Hindlimb muscle (tissue), 1 donor: ENCODE results near the gene ZRANB3. TPM values are rescaled to one million over a fixed set of nuclear protein-coding genes. Genes with fewer than 3 reads are reported as not detected.
"Not testable (repeated sequence)": the region's sequence is repeated elsewhere in the genome, so short reads cannot be mapped to it uniquely, and the experiment has no call there.

ENCODE experiments used
- DNase-seq: peaks from one replicate; pipeline ENCODE4 v3.0.0-alpha.2; 2013
- polyA plus RNA-seq: library from polyadenylated mRNA; unstranded; fragments of 120-200 nt; gene quantifications from one replicate; pipeline ENCODE4 v1.2.1, GENCODE V29; 2013; ENCODE audit not compliant: insufficient read length

The ZRANB3 gene
- polyA plus RNA-seq, 1 donor: 8.0 TPM

DNA sequence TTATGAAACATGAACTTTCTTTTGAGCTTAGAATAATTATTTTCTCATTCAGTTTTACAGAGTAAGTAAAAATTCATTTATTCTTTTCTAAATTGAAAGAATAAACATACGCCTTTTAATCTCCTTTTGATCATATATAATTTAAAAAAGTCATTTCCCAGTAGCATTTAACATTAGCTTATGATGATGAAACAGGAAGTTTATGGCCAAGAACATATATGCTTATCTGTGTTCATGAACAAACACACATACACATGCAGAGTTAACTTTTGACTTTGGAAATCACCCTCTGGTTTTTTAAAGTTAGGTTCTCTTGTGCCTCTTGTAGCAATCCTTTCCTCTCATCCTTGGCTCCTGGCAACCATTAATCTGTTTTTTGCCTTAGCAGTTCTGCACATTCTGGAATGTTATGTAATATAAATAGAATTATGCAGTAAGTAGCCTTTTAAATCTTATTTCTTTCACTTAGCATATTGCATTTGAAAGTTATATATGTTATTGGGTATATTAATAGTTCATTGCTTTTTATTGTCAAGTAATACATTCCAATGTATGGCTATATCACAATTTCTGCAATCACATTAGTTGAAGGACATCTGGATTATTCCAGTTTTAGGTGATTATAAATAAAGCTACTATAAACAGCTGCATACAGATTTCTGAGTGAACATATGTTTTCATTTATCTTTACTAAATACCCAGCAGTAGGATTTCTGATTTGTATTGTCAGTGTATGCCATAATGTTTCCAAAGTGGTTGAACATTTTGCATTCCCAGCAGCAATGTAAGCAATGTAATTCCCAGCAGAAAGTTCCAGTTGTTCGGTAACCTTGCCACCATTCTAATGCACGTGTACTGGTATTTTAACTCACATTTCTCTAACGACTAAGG lies 210.3 kb downstream of the ZRANB3 start:
- DNase-seq: no peak

- no peak for DNase-seq
Measured at GRCh38 chr2:135318808-135319207, 212.2 kb downstream of the ZRANB3 start.

DNA sequence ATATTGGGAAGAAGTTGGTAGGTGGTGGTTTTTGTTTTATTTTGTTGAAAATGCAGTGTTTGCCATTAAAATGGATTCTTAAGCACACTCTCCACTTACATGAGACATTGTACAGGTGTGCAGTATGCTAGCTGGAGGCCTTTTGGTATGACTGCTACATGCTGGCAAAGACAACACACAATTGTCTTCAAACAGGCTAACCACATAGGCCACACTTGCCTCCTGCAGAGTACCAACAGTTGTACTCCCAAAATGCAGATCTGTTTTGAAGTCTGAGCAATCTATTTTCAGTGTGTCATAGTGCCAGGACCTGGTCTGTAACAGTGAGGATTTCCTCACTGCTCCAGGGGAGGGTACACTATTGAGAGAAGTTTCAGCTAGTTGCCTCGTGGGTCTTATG lies 213.6 kb downstream of the ZRANB3 start:
- DNase-seq: no peak

DNA sequence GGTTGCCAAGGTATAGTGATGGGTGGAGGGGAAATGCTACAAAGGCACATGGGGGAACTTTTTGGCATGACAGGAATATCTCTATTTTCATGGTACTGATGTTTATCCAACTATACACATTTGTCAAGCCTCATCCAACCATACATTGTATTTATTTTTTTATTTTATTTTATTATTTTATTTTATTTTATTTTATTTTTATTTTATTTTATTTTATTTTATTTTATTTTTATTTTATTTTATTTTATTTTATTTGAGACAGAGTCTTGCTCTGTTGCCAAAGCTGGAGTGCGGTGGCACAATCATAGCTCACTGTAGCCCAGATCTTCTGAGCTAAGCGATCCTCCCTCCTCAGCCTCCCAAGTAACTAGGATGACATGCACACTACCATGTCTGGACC lies 219.1 kb downstream of the ZRANB3 start:
- no peak for DNase-seq

- DNase-seq: no peak
Measured at GRCh38 chr2:135311268-135311667, 219.8 kb downstream of the ZRANB3 start.

GRCh38 chr2:135304694-135305093 lies 226.3 kb downstream of the ZRANB3 start:
- DNase-seq: no peak

DNA sequence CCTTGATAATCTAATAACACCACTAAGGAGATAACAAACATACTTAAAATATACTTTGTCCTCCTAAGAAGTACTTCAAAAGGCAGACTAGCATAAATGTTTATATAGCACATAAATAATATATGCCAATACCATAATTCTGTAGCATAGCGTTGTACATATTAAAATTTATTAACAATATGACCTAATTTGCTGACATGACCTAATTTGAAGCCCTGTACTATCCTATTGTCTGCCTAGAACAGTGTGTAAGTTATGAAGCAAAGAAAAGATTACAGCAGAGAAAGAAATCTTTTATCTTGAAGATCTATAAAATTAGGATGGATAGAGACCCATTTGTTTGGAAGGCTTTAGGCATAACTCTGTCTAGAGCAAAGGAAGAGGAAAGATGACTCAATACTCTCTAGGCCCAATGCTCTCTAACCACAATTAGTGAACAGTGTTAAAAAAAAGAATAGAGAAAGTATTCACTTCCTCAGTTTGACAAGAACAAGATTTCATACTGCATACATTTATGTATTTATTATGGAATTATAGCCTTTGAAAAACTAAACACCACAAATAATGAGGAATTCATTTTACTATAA lies 231.3 kb downstream of the ZRANB3 start:
- DNase-seq: no peak

DNA sequence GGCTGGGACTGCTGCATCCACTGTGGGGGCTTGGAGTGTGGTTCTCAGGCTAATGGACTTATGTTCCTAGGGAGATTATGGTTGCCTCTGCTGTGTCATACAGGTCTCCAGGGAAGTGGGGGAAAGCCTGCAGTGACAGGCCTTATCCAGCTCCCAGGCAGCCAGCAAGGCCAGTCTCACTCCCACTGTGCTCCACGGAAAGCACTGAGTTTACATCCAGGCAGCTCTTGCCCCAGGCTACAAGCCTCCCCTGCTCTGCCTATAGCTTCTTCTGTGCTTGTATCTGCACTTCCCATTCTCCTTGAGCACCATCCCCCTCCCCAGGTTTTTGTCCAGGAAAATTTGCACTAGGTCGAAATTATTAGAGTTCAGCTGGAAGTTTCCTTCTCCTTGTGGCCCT lies 231.9 kb downstream of the ZRANB3 start:
- no peak for DNase-seq

- DNase-seq: not testable (repeated sequence)
Measured at GRCh38 chr2:135287121-135287520, 243.9 kb downstream of the ZRANB3 start.

DNA sequence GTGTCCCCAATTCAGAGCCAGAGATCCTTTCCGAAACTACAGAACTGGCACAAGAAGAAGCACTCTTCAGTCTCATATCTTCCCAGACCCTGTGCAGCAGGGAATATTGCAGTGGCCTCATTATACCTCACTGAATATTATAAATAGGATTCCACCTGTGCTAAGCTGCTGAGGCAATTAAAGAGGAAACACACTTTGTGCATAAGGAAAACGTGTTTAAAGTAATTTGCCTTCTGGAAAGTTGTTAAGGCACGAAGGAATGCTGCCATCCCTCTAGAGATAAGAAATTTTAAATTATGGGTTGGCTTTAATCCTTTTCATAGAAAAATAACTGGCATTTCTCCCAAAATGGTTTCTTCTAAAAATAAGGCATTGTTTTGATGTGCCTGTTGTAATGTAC lies 245.6 kb downstream of the ZRANB3 start:
- no peak for DNase-seq

DNA sequence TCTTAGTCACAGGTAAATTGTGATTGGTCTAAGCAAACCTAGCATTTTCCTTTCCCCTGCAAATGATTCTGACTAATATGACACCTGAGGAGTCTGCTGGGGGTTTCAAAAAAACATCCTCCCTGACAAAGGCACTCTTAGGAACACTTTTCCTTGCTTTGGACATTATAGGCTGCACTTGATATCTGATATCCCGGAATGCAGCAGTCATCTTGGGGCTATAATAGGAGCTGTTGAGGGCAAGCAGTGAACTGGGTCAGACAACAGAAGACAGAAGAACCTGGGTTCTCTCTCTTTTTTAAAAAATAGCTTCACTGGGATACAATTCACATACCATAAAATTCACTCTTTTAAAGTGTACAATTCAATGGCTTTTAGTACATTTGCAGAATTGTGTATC lies 249.6 kb downstream of the ZRANB3 start:
- DNase-seq: no peak

- DNase-seq: no peak
Measured at GRCh38 chr2:135279209-135279608, 251.8 kb downstream of the ZRANB3 start.

DNA sequence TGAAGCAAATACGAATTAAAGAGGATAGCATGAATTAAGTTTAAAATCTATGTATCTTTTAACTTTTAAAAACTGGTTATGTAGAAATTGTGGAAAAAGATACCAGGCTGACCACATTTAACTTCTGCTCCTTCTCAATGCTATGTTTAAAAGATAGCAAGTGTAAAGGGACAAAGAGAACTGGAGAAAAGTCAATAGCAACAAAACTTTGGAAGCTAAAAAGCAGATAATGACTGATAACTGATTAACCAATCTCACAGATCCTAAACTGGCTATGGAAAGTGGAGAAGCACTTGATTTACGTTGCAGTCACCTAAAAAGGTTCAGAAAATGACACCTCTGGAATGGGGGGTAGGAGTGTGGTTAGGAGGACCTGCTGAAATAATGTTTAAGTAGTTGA lies 254.5 kb downstream of the ZRANB3 start:
- DNase-seq: no peak

DNA sequence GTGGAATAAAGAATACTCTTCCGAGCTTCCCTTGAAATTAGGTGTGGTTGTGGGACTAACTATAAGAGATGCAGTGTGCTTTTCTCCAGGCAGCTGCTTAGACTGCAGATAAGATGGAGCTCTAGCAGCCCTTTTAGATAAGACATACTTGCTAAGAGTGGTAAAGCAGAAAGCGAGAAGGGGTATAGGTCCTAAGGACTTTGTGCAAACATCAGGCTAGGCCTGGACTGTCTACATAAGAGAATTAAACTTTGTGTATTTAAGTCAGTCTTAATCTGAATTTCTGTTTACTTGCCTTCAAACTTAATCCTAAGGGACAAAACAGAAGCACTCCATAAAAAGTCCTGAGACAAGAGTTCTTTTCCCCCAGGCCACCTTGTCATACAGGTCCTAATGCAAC lies 260.0 kb downstream of the ZRANB3 start:
- DNase-seq: no peak

DNA sequence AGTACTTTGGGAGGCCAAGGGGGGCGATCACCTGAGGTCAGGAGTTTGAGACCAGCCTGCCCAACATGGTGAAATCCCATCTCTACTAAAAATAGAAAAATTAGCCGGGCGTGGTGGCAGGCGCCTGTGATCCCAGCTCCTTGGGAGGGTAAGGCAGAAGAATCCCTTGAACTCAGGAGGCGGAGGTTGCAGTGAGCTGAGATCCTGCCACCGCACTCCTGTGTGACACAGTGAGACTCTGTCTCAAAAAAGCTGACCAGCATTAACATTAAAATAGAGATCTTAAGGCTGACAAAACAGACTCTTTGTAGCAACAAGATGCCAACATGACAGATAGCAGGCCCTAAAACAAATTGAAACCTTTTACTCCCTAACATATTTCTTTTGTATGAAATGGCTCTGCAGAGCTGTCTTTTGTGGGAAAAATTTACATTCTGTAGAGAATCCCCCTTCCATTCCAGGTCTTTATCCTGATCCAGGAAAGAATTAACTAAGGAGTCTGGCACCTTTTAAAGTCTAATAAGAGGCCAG lies 265.0 kb downstream of the ZRANB3 start:
- no peak for DNase-seq

GRCh38 chr2:135259123-135259522 lies 271.9 kb downstream of the ZRANB3 start:
- no peak for DNase-seq

DNA sequence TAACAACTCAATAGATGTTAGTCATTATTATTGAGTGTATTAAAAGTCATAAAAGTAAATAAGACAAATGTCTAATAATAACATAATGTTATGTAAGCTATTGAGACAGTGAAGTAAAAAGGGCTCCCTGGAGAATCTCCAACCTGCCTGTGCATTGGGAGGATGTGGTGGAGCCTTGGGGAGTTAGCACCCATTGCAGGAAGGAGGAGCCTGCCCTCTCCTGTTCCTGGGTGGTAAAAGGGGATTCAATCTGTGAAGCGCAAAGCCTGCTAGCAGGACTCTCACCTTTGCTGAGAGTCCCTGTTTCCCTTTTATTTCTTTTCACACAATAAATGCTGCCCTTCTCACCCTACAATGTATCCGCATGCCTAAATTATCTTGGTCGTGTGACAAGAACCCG lies 272.8 kb downstream of the ZRANB3 start:
- DNase-seq: no peak

GRCh38 chr2:135257383-135258090 lies 273.5 kb downstream of the ZRANB3 start:
- no peak for DNase-seq

GRCh38 chr2:135256531-135257260 lies 274.3 kb downstream of the ZRANB3 start:
- DNase-seq: no peak

DNA sequence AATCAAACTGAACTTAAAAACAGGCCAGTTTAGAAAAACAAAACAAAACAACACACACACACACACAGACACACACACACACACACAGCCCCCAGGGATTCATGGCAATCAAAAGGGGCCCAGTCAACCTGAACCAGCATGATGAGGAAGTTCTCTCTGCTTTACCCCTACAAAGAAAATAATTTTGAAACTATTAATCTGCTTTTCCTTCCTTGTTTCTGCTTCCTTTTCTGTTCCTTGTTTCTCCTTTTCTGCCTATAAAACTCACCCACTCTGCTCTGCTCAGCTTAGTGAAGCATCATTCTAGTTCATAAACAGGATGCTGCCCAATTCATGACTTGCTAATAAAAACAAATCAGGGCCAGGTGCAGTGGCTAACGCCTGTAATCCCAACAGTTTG lies 275.8 kb downstream of the ZRANB3 start:
- no peak for DNase-seq

GRCh38 chr2:135252805-135253458 lies 278.1 kb downstream of the ZRANB3 start:
- DNase-seq: no peak

DNA sequence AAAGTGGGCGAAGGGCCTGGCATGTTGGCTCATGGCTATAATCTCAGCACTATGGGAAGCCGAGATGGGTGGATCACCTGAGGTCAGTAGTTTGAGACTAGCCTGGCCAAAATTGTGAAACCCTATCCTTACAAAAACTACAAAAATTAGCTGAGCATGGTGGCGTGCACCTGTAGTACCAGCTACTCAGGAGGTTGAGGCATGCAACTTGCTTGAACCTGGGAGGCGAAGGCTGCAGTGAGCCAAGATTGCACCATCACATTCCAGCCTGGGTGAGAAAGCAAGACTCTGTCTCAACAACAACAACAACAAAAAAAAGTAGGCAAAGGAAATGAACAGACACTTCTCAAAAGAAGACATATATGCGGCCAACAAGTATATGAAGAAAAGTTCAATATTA lies 282.4 kb downstream of the ZRANB3 start:
- no peak for DNase-seq
